ENCODE data around the gene PTBP1. TPM values are rescaled to one million over a fixed set of nuclear protein-coding genes. Genes with fewer than 3 reads are reported as not detected.

The PTBP1 gene
- 817 TPM for polyA plus RNA-seq (2013, experiment 1 of 2)
- 771 TPM for polyA plus RNA-seq (2013, experiment 2 of 2)

- Histone ChIP-seq H3K4ac (ENCODE audit: low read depth, low read length) (peak within 1 kb of the TSS; percentile 100), H3K23ac (ENCODE audit: low read length) (peak within 1 kb of the TSS; percentile 98), H2AK5ac (ENCODE audit: low read length) (no peak within 1 kb of the TSS), H2BK5ac (ENCODE audit: low read length) (peak within 1 kb of the TSS; percentile 59), H4K5ac (ENCODE audit: low read length) (no peak within 1 kb of the TSS), H3K4me3 (ENCODE audit: low read length) (peak within 1 kb of the TSS; percentile 100), H3K18ac (ENCODE audit: low read length) (peak within 1 kb of the TSS; percentile 99), H2BK120ac (ENCODE audit: low read depth, low read length) (peak within 1 kb of the TSS; percentile 92), H3K9ac (ENCODE audit: low read length) (peak within 1 kb of the TSS; percentile 99), H3K79me2 (ENCODE audit: control insufficient read depth, insufficient read depth, low read length) (peaks cover 41% of the 10 kb centered on the region), H3K4me1 (ENCODE audit: control insufficient read depth, low read depth, low read length) (peaks cover 3% of the 10 kb centered on the region), H3K4me2 (ENCODE audit: low read length) (peak within 1 kb of the TSS; percentile 73), H3K27ac (ENCODE audit: low read depth, low read length) (peak within 1 kb of the TSS; percentile 98), H4K8ac (ENCODE audit: low read depth, low read length) (peak within 1 kb of the TSS; percentile 88), H3K79me1 (ENCODE audit: low read length) (no peaks in the 10 kb centered on the region), H3K56ac (ENCODE audit: low read length) (peak within 1 kb of the TSS; percentile 98), H2BK15ac (replicated peaks; ENCODE audit: low read depth) (no peak within 1 kb of the TSS), H3K36me3 (ENCODE audit: control insufficient read depth, insufficient read depth, low read length) (no peaks in the 10 kb centered on the region), H3K27me3 (ENCODE audit: insufficient read depth, low read length, poor library complexity) (no peaks in the 10 kb centered on the region)
- WGBS (ENCODE audit: extremely low coverage, insufficient coverage, low lambda C conversion rate): no CpG with 5 or more reads among the region's 83 CpGs
- DNase-seq: peak; percentile 100
These were observed at the start of gene PTBP1 for GRCh38 chr19:796692-797527. TSS of gene PTBP1 (plus strand) at chr19:797452. CDS start at chr19:797498, 46 bp downstream.

- H3K36me3 ChIP-seq (ENCODE audit: control insufficient read depth, insufficient read depth, low read length): no peaks in the 10 kb centered on the region
- H4K8ac ChIP-seq (ENCODE audit: low read depth, low read length): no peak overlapping the region
- H3K56ac ChIP-seq (ENCODE audit: low read length): no peak overlapping the region
- H3K9ac ChIP-seq (ENCODE audit: low read length): no peak overlapping the region
- no peaks in the 10 kb centered on the region for H3K27me3 ChIP-seq (ENCODE audit: insufficient read depth, low read length, poor library complexity)
- WGBS (ENCODE audit: extremely low coverage, insufficient coverage, low lambda C conversion rate): no CpG with 5 or more reads among the region's 14 CpGs
- no peak for DNase-seq
- no peak overlapping the region for H3K23ac ChIP-seq (ENCODE audit: low read length)
- H2AK5ac ChIP-seq (ENCODE audit: low read length): no peak overlapping the region
- no peak overlapping the region for H4K5ac ChIP-seq (ENCODE audit: low read length)
- H2BK5ac ChIP-seq (ENCODE audit: low read length): no peak overlapping the region
- no peak overlapping the region for H3K4me2 ChIP-seq (ENCODE audit: low read length)
- no peak overlapping the region for H3K18ac ChIP-seq (ENCODE audit: low read length)
- no peak overlapping the region for H3K27ac ChIP-seq (ENCODE audit: low read depth, low read length)
- H3K79me1 ChIP-seq (ENCODE audit: low read length): no peaks in the 10 kb centered on the region
- H2BK15ac ChIP-seq (replicated peaks; ENCODE audit: low read depth): no peak overlapping the region
- no peak overlapping the region for H2BK120ac ChIP-seq (ENCODE audit: low read depth, low read length)
- no peak overlapping the region for H3K4me3 ChIP-seq (ENCODE audit: low read length)
- no peaks in the 10 kb centered on the region for H3K79me2 ChIP-seq (ENCODE audit: control insufficient read depth, insufficient read depth, low read length)
- H3K4ac ChIP-seq (ENCODE audit: low read depth, low read length): no peak overlapping the region
- no peaks in the 10 kb centered on the region for H3K4me1 ChIP-seq (ENCODE audit: control insufficient read depth, low read depth, low read length)
These were observed 49.0 kb upstream of the PTBP1 start for GRCh38 chr19:748274-748598.

DNA sequence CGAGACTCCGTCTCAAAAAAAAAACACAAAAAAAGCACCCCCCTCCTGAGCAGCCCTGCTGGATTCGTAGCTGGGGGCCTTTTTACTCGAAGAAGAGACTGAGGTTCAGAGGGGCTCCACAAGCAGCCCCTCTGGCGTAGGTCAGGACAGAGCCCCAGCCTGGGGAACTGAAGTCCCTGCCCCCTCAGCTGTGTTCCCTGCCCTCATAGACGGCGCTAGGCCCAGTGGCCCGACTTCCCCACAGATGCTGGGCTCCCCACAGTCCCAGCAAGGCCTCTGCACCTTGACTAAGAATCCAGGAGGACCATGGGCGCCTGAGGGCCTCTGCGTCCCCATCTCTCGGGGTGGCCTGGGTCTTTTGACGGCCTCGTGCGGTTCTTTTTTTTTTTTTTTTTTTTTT is 47.4 kb upstream of the PTBP1 start:
- Histone ChIP-seq H3K27ac (ENCODE audit: low read depth, low read length) (no peak overlapping the region), H2AK5ac (ENCODE audit: low read length) (no peak overlapping the region), H3K79me1 (ENCODE audit: low read length) (no peaks in the 10 kb centered on the region), H2BK5ac (ENCODE audit: low read length) (no peak overlapping the region), H3K9ac (ENCODE audit: low read length) (no peak overlapping the region), H3K27me3 (ENCODE audit: insufficient read depth, low read length, poor library complexity) (no peaks in the 10 kb centered on the region), H3K4me1 (ENCODE audit: control insufficient read depth, low read depth, low read length) (no peaks in the 10 kb centered on the region), H3K23ac (ENCODE audit: low read length) (no peak overlapping the region), H4K5ac (ENCODE audit: low read length) (no peak overlapping the region), H3K4me2 (ENCODE audit: low read length) (no peak overlapping the region), H4K8ac (ENCODE audit: low read depth, low read length) (no peak overlapping the region), H2BK120ac (ENCODE audit: low read depth, low read length) (no peak overlapping the region), H2BK15ac (replicated peaks; ENCODE audit: low read depth) (no peak overlapping the region), H3K79me2 (ENCODE audit: control insufficient read depth, insufficient read depth, low read length) (no peaks in the 10 kb centered on the region), H3K4ac (ENCODE audit: low read depth, low read length) (no peak overlapping the region), H3K18ac (ENCODE audit: low read length) (no peak overlapping the region), H3K36me3 (ENCODE audit: control insufficient read depth, insufficient read depth, low read length) (no peaks in the 10 kb centered on the region), H3K4me3 (ENCODE audit: low read length) (no peak overlapping the region), H3K56ac (ENCODE audit: low read length) (no peak overlapping the region)
- DNase-seq: no peak
- no CpG with 5 or more reads among the region's 14 CpGs for WGBS (ENCODE audit: extremely low coverage, insufficient coverage, low lambda C conversion rate)

GRCh38 chr19:750640-751423 is 46.4 kb upstream of the PTBP1 start, which contains the start of gene MISP:
TSS of gene MISP (plus strand) at chr19:751112. CDS start at chr19:756947, 5,835 bp downstream.
- Histone ChIP-seq H3K4me2 (ENCODE audit: low read length) (no peak within 1 kb of the TSS), H4K8ac (ENCODE audit: low read depth, low read length) (no peak within 1 kb of the TSS), H3K4me3 (ENCODE audit: low read length) (no peak within 1 kb of the TSS), H3K79me2 (ENCODE audit: control insufficient read depth, insufficient read depth, low read length) (no peaks in the 10 kb centered on the region), H4K5ac (ENCODE audit: low read length) (no peak within 1 kb of the TSS), H2BK5ac (ENCODE audit: low read length) (no peak within 1 kb of the TSS), H3K27ac (ENCODE audit: low read depth, low read length) (no peak within 1 kb of the TSS), H2AK5ac (ENCODE audit: low read length) (no peak within 1 kb of the TSS), H2BK15ac (replicated peaks; ENCODE audit: low read depth) (no peak within 1 kb of the TSS), H2BK120ac (ENCODE audit: low read depth, low read length) (no peak within 1 kb of the TSS), H3K27me3 (ENCODE audit: insufficient read depth, low read length, poor library complexity) (no peaks in the 10 kb centered on the region), H3K23ac (ENCODE audit: low read length) (no peak within 1 kb of the TSS), H3K18ac (ENCODE audit: low read length) (no peak within 1 kb of the TSS), H3K4me1 (ENCODE audit: control insufficient read depth, low read depth, low read length) (no peaks in the 10 kb centered on the region), H3K56ac (ENCODE audit: low read length) (peak within 1 kb of the TSS; percentile 17), H3K79me1 (ENCODE audit: low read length) (no peaks in the 10 kb centered on the region), H3K4ac (ENCODE audit: low read depth, low read length) (no peak within 1 kb of the TSS), H3K9ac (ENCODE audit: low read length) (no peak within 1 kb of the TSS), H3K36me3 (ENCODE audit: control insufficient read depth, insufficient read depth, low read length) (no peaks in the 10 kb centered on the region)
- no peak for DNase-seq
- WGBS (ENCODE audit: extremely low coverage, insufficient coverage, low lambda C conversion rate): no CpG with 5 or more reads among the region's 31 CpGs

DNA sequence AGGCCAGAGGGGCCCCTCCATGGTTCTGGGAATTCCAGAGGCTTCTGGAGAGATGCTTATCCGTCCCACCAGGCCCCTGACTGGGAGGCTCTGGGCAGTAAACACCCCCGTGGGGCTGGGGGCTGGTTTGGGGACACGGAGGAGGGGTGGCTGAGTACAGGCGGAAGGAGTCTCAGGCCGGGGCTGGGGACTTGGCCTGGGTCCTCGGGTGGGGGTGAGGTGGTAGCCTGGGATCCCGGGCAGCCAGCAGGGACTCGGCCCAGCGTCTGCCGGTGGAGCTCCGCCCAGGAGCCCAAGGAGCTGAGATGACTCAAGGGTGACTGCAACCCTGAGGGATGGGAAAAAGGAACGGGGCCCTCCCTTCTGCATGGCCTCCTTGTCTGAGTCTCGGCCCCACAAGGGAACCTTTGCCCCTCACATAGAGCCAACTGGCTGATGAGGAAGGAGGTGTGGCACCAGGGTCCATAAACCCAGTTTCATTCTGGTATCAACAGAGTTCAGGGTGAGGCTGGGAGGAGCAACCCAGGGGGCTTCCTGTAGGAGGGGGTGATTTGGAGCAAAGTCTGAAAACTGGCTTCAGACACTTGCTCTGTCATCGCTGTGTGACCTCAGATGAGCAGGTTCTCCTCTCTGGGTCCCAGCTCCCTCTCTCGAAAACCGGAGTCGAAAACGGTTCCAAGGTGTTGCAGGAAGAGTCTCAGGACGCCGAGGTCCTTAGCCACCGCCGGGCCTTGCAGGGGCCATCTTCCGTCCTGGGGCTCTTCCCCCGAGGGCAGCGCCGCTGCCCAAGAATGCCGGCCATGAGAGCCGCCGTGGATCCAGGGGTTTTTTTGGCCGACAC is 45.5 kb upstream of the PTBP1 start:
- H3K36me3 ChIP-seq (ENCODE audit: control insufficient read depth, insufficient read depth, low read length): no peaks in the 10 kb centered on the region
- H3K9ac ChIP-seq (ENCODE audit: low read length): no peak overlapping the region
- H3K79me1 ChIP-seq (ENCODE audit: low read length): no peaks in the 10 kb centered on the region
- H3K27me3 ChIP-seq (ENCODE audit: insufficient read depth, low read length, poor library complexity): no peaks in the 10 kb centered on the region
- no peak overlapping the region for H4K5ac ChIP-seq (ENCODE audit: low read length)
- H3K27ac ChIP-seq (ENCODE audit: low read depth, low read length): no peak overlapping the region
- no peak overlapping the region for H3K4me2 ChIP-seq (ENCODE audit: low read length)
- H3K23ac ChIP-seq (ENCODE audit: low read length): no peak overlapping the region
- H3K4me1 ChIP-seq (ENCODE audit: control insufficient read depth, low read depth, low read length): no peaks in the 10 kb centered on the region
- H3K56ac ChIP-seq (ENCODE audit: low read length): peak overlapping the region; percentile 17
- H3K4ac ChIP-seq (ENCODE audit: low read depth, low read length): no peak overlapping the region
- H3K18ac ChIP-seq (ENCODE audit: low read length): no peak overlapping the region
- H2BK5ac ChIP-seq (ENCODE audit: low read length): no peak overlapping the region
- DNase-seq: peak; percentile 44
- no peak overlapping the region for H2AK5ac ChIP-seq (ENCODE audit: low read length)
- no peak overlapping the region for H4K8ac ChIP-seq (ENCODE audit: low read depth, low read length)
- no CpG with 5 or more reads among the region's 30 CpGs for WGBS (ENCODE audit: extremely low coverage, insufficient coverage, low lambda C conversion rate)
- no peak overlapping the region for H3K4me3 ChIP-seq (ENCODE audit: low read length)
- no peak overlapping the region for H2BK120ac ChIP-seq (ENCODE audit: low read depth, low read length)
- no peaks in the 10 kb centered on the region for H3K79me2 ChIP-seq (ENCODE audit: control insufficient read depth, insufficient read depth, low read length)
- no peak overlapping the region for H2BK15ac ChIP-seq (replicated peaks; ENCODE audit: low read depth)
